Fibroblast of gingiva (primary cell): ENCODE measurements around the gene SOX2.
"Not testable (repeated sequence)": the region's sequence is repeated elsewhere in the genome, so short reads cannot be mapped to it uniquely, and the experiment has no call there.

Experiments
- DNase-seq: peaks from one replicate; pipeline ENCODE4 v3.0.0-alpha.2; 2011; ENCODE audit warnings: low read depth

Gene SOX2

GRCh38 chr3:181757694-181758306 lies 46.1 kb downstream of the SOX2 start:
- DNase-seq, result no peak

- no peak for DNase-seq
Observed at GRCh38 chr3:181761906-181762305, 50.2 kb downstream of the SOX2 start.

GRCh38 chr3:181764033-181764432 lies 52.3 kb downstream of the SOX2 start:
- DNase-seq, result not testable (repeated sequence)
